IPS-20b (cell line): ENCODE results near the gene EHBP1L1.

Experiments
- H3K27ac ChIP-seq: one replicate; pipeline ENCODE4 v1.5.1; 2013; ENCODE audit warnings: low read length
- H3K27me3 ChIP-seq: 2 replicates; pipeline ENCODE4 v1.6.1; 2013; ENCODE audit warnings: mild to moderate bottlenecking, low read length, inconsistent platforms; ENCODE audit not compliant: insufficient read depth
- H3K36me3 ChIP-seq: 2 replicates; pipeline ENCODE4 v1.6.1; 2013; ENCODE audit warnings: low read depth, mild to moderate bottlenecking, inconsistent platforms, low read length, moderate library complexity; ENCODE audit not compliant: insufficient read depth
- H3K4me1 ChIP-seq: 2 replicates; pipeline ENCODE4 v1.6.1; 2013; ENCODE audit warnings: mild to moderate bottlenecking, control low read depth, inconsistent platforms, low read length, moderate library complexity; ENCODE audit not compliant: insufficient read depth
- H3K4me3 ChIP-seq: 2 replicates; pipeline ENCODE4 v1.5.1; 2013; ENCODE audit warnings: mild to moderate bottlenecking, low read length, inconsistent platforms
- H3K9ac ChIP-seq: 2 replicates; pipeline ENCODE4 v1.6.1; 2013; ENCODE audit warnings: low read depth, mild to moderate bottlenecking, inconsistent platforms, low read length, moderate library complexity
- H3K9me3 ChIP-seq: 2 replicates; pipeline ENCODE4 v1.6.1; 2013; ENCODE audit warnings: mild to moderate bottlenecking, low read depth, low read length, inconsistent platforms; ENCODE audit not compliant: insufficient read depth

EHBP1L1 gene

DNA sequence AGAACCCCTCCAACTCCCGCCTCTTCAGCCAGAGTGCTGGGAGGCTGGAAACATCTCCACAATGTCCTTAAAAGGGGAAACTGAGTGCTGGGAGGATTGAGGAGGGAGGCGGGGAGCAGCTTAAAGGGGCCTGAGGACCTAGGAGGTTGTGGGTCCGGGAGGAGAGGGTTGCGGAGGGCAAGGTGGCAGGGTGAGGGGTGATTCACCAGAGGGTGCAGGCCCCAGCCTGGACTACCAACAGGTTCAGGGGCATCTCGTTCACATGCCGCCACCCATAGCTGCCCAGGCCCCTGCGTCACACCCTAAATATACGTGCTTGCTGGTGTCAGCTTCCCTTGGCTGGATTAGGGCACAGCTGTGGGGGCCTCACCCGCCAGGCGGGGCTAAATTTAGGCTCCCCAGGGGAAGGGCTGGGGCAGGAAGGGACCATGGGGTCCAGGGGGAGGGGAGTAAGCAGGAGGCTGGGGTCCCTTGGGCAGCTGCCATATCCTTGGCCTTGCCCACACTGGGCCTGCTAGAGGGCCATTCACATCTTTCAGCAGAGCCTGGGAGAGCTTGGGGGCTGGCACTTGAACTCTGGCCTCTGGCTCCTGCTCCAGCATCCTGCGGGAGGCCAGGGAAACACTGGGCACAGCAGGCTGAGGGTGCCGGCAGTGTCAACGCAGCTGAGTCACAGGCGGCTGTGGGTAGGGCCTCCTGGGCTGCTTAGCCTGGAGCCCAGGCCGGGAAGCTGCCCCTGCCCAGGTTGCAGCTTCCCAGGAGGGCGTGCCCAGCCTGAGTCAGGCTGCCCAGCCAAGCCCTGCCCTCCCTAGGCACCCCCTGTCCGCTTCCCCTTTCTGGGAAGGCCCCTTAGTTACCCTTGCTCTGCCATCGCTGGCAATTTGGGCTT, 1.3 kb downstream of the EHBP1L1 start:
- Histone ChIP-seq H3K4me1 (peaks cover 7% of the 10 kb centered on the region; the same call in 1 of the 2 replicates), H3K9me3 (no peaks in the 10 kb centered on the region), H3K36me3 (no peaks in the 10 kb centered on the region), H3K4me3 (no peak overlapping the region; the same call in 1 of the 2 replicates), H3K27ac (no peak overlapping the region), H3K9ac (no peak overlapping the region), H3K27me3 (peaks cover 57% of the 10 kb centered on the region)

- H3K27ac ChIP-seq: no peak overlapping the region
- no peak overlapping the region for H3K9ac ChIP-seq
- H3K36me3 ChIP-seq: no peaks in the 10 kb centered on the region
- no peaks in the 10 kb centered on the region for H3K9me3 ChIP-seq
- H3K4me3 ChIP-seq: no peak overlapping the region
- peaks cover 7% of the 10 kb centered on the region; the same call in 1 of the 2 replicates for H3K4me1 ChIP-seq
- H3K27me3 ChIP-seq: peaks cover 64% of the 10 kb centered on the region
Measured at GRCh38 chr11:65577756-65578109, 1.9 kb downstream of the EHBP1L1 start.

GRCh38 chr11:65578134-65578533, 2.3 kb downstream of the EHBP1L1 start:
- no peak overlapping the region for H3K9ac ChIP-seq
- H3K36me3 ChIP-seq: no peaks in the 10 kb centered on the region
- H3K4me3 ChIP-seq: no peak overlapping the region
- no peak overlapping the region for H3K27ac ChIP-seq
- H3K27me3 ChIP-seq: peaks cover 64% of the 10 kb centered on the region
- H3K9me3 ChIP-seq: no peaks in the 10 kb centered on the region
- peaks cover 7% of the 10 kb centered on the region; the same call in 1 of the 2 replicates for H3K4me1 ChIP-seq

GRCh38 chr11:65578667-65579066, 2.8 kb downstream of the EHBP1L1 start:
- peaks cover 64% of the 10 kb centered on the region for H3K27me3 ChIP-seq
- H3K36me3 ChIP-seq: no peaks in the 10 kb centered on the region

GRCh38 chr11:65579291-65579690, 3.4 kb downstream of the EHBP1L1 start:
- Histone ChIP-seq H3K27ac (no peak overlapping the region), H3K4me1 (peaks cover 3% of the 10 kb centered on the region; the same call in 1 of the 2 replicates), H3K36me3 (no peaks in the 10 kb centered on the region), H3K9me3 (no peaks in the 10 kb centered on the region), H3K27me3 (peaks cover 66% of the 10 kb centered on the region), H3K9ac (no peak overlapping the region), H3K4me3 (no peak overlapping the region)

More at GRCh38 chr11:65578667-65579066, 2.8 kb downstream of the EHBP1L1 start:
- no peak overlapping the region for H3K4me3 ChIP-seq
- no peak overlapping the region for H3K9ac ChIP-seq
- peaks cover 5% of the 10 kb centered on the region; the same call in 1 of the 2 replicates for H3K4me1 ChIP-seq
- no peak overlapping the region for H3K27ac ChIP-seq
- H3K9me3 ChIP-seq: no peaks in the 10 kb centered on the region

DNA sequence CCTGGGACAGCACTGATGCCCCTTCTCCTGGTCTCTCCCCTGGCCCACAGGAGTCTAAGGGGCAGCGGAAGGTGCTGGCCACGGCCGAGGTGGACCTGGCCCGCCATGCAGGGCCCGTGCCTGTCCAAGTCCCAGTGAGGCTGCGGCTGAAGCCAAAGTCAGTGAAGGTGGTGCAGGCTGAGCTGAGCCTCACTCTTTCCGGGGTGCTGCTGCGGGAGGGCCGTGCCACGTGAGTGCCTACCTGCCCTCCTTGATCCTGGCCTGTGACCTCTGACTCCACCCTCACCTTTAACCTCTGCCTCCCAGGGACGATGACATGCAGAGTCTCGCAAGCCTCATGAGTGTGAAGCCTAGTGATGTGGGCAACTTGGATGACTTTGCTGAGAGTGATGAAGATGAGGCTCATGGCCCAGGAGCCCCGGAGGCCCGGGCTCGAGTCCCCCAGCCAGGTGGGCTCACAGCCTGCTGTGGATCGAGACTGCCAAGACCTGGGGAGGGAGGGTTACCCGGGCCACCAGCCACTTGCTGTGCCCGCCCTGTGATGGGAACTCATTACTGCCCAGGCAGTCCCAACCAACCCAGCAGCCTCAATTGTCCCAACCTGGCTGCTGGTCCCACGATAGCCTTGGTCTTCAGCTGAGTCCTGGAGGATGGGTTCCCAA, 4.3 kb downstream of the EHBP1L1 start:
- Histone ChIP-seq H3K27ac (no peak overlapping the region), H3K4me3 (no peak overlapping the region), H3K9me3 (no peaks in the 10 kb centered on the region), H3K4me1 (no peaks in the 10 kb centered on the region), H3K9ac (no peak overlapping the region), H3K27me3 (peaks cover 65% of the 10 kb centered on the region), H3K36me3 (no peaks in the 10 kb centered on the region)

- no peaks in the 10 kb centered on the region for H3K9me3 ChIP-seq
- no peak overlapping the region for H3K27ac ChIP-seq
- no peaks in the 10 kb centered on the region for H3K36me3 ChIP-seq
- H3K9ac ChIP-seq: no peak overlapping the region
- H3K27me3 ChIP-seq: peaks cover 65% of the 10 kb centered on the region
- H3K4me1 ChIP-seq: no peaks in the 10 kb centered on the region
- no peak overlapping the region for H3K4me3 ChIP-seq
Measured at GRCh38 chr11:65580756-65581155, 4.9 kb downstream of the EHBP1L1 start.

GRCh38 chr11:65581928-65582327, 6.1 kb downstream of the EHBP1L1 start:
- Histone ChIP-seq H3K4me1 (no peaks in the 10 kb centered on the region), H3K27me3 (peaks cover 63% of the 10 kb centered on the region), H3K36me3 (no peaks in the 10 kb centered on the region), H3K9ac (no peak overlapping the region), H3K27ac (no peak overlapping the region), H3K4me3 (no peak overlapping the region), H3K9me3 (no peaks in the 10 kb centered on the region)

DNA sequence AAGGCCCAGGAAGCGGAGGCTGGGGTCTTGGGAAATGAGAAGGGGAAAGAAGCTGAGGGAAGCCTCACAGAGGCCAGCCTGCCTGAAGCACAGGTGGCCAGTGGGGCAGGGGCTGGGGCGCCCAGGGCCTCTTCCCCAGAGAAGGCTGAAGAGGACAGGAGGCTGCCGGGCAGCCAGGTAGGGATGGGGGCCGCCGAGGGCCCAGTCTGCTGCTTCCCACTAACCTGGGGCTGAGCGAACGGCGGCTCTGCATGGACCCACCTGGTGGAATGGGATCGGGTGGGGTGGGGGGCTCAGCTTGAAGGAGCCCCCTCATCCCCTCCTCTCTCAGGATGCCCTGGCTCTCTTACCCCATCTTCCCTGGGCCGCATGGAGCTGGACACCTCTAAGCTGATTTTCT, 7.7 kb downstream of the EHBP1L1 start:
- H3K4me3 ChIP-seq: no peak overlapping the region
- H3K36me3 ChIP-seq: no peaks in the 10 kb centered on the region

GRCh38 chr11:65584106-65584505, 8.3 kb downstream of the EHBP1L1 start:
- Histone ChIP-seq H3K27ac (no peak overlapping the region), H3K9ac (no peak overlapping the region), H3K27me3 (peaks cover 45% of the 10 kb centered on the region), H3K9me3 (no peaks in the 10 kb centered on the region), H3K4me3 (no peak overlapping the region), H3K4me1 (no peaks in the 10 kb centered on the region), H3K36me3 (no peaks in the 10 kb centered on the region)

More for the DNA sequence above, 7.7 kb downstream of the EHBP1L1 start:
- Histone ChIP-seq H3K4me1 (no peaks in the 10 kb centered on the region), H3K9me3 (no peaks in the 10 kb centered on the region), H3K27me3 (peaks cover 47% of the 10 kb centered on the region), H3K27ac (no peak overlapping the region), H3K9ac (no peak overlapping the region)

- Histone ChIP-seq H3K27ac (no peak overlapping the region), H3K9ac (no peak overlapping the region), H3K4me3 (no peak overlapping the region), H3K27me3 (peaks cover 46% of the 10 kb centered on the region), H3K36me3 (no peaks in the 10 kb centered on the region), H3K4me1 (no peaks in the 10 kb centered on the region), H3K9me3 (no peaks in the 10 kb centered on the region)
Measured at GRCh38 chr11:65584723-65585171, 8.9 kb downstream of the EHBP1L1 start.
